ENCODE results near the gene OR52M1.

DNA sequence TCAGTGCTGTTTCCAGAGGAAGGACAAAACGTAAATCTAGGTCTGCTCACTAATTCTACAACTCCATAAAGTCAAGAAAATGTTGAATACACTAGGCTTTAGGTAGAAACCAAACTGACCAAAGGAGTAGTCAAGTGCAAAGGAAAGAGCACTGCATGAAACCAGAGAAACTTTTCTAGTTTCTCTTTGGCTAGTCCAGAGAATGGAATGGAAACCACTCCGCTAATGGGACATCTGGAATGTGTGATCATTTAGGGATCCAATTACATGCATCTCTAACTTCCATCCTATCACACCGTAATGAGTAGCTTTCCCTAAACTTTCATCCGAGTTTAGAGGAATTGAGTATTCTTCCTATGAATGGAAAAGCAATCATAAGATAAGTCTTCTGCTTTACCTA lies 2.4 kb downstream of the OR52M1 start:
- TF ChIP-seq, protein P1, sequence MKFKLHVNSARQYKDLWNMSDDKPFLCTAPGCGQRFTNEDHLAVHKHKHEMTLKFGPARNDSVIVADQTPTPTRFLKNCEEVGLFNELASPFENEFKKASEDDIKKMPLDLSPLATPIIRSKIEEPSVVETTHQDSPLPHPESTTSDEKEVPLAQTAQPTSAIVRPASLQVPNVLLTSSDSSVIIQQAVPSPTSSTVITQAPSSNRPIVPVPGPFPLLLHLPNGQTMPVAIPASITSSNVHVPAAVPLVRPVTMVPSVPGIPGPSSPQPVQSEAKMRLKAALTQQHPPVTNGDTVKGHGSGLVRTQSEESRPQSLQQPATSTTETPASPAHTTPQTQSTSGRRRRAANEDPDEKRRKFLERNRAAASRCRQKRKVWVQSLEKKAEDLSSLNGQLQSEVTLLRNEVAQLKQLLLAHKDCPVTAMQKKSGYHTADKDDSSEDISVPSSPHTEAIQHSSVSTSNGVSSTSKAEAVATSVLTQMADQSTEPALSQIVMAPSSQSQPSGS (CRISPR knock-in tag; IDR thresholded peaks at IDR 0.05), result no peak
- TF ChIP-seq, protein P2, sequence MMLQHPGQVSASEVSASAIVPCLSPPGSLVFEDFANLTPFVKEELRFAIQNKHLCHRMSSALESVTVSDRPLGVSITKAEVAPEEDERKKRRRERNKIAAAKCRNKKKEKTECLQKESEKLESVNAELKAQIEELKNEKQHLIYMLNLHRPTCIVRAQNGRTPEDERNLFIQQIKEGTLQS (CRISPR knock-in tag; IDR thresholded peaks at IDR 0.05), result no peak
- TF ChIP-seq ZC3H4 (CRISPR knock-in tag; IDR thresholded peaks at IDR 0.05; ENCODE audit: borderline replicate concordance) (no peak), EZH2 (conservative IDR thresholded peaks at IDR 0.05; ENCODE audit: low read depth, low read length) (no peak), FOXP1 (IDR thresholded peaks at IDR 0.05) (no peak), FOXP1 (CRISPR knock-in tag; IDR thresholded peaks at IDR 0.05) (no peak), TCF12 (IDR thresholded peaks at IDR 0.05) (no peak), TCF12 (CRISPR knock-in tag; IDR thresholded peaks at IDR 0.05) (no peak), HDAC2 (CRISPR knock-in tag; IDR thresholded peaks at IDR 0.05) (no peak)
- TF ChIP-seq, protein P3, sequence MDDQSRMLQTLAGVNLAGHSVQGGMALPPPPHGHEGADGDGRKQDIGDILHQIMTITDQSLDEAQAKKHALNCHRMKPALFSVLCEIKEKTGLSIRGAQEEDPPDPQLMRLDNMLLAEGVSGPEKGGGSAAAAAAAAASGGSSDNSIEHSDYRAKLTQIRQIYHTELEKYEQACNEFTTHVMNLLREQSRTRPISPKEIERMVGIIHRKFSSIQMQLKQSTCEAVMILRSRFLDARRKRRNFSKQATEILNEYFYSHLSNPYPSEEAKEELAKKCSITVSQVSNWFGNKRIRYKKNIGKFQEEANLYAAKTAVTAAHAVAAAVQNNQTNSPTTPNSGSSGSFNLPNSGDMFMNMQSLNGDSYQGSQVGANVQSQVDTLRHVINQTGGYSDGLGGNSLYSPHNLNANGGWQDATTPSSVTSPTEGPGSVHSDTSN (CRISPR knock-in tag; IDR thresholded peaks at IDR 0.05; ENCODE audit: borderline replicate concordance), result no peak
- TF ChIP-seq, protein P4, sequence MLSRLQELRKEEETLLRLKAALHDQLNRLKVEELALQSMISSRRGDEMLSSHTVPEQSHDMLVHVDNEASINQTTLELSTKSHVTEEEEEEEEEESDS (CRISPR knock-in tag; IDR thresholded peaks at IDR 0.05; ENCODE audit: borderline replicate concordance), result no peak

Data from HepG2 (cell line).